Chondrocyte (in vitro differentiated cells): Measurements from ENCODE around the gene CTNS. TPM values are rescaled to one million over a fixed set of nuclear protein-coding genes. Genes with fewer than 3 reads are reported as not detected.
A peak's percentile ranks its signal among the peaks of the same experiment; 100 is the strongest.

Experiments used
- DNase-seq: peaks from one replicate; pipeline ENCODE4 v3.0.0; 2021; ENCODE audit warnings: mixed read lengths, low spot score
- H3K27ac Mint-ChIP-seq: one replicate; pipeline ENCODE4 v1.8.0; 2021; ENCODE audit warnings: mild to moderate bottlenecking, moderate library complexity, mixed read lengths; ENCODE audit not compliant: unreplicated experiment
- H3K27me3 Mint-ChIP-seq: 2 replicates; pipeline ENCODE4 v1.8.0; 2021; ENCODE audit warnings: low read depth, mixed read lengths
- H3K36me3 Mint-ChIP-seq: 2 replicates; pipeline ENCODE4 v1.8.0; 2021; ENCODE audit warnings: low read depth, mixed read lengths
- H3K4me1 Mint-ChIP-seq: 2 replicates; pipeline ENCODE4 v1.8.0; 2021; ENCODE audit warnings: low read depth, mild to moderate bottlenecking, mixed read lengths
- H3K4me3 Mint-ChIP-seq: one replicate; pipeline ENCODE4 v1.8.0; 2021; ENCODE audit warnings: mild to moderate bottlenecking, moderate library complexity, mixed read lengths; ENCODE audit not compliant: unreplicated experiment
- H3K9me3 Mint-ChIP-seq: 2 replicates; pipeline ENCODE4 v1.8.0; 2021; ENCODE audit warnings: low read depth, mixed read lengths
- total RNA-seq: library from RNA; stranded (reverse); gene quantifications from 3 replicates; pipeline ENCODE4 v1.2.1, GENCODE V29; 2021
- TF ChIP-seq, protein P1 (sequence below): fragments of 200-600 bp; sonication (generic); IDR thresholded peaks from 2 replicates; pipeline ENCODE4 v1.5.0; 2021; ENCODE audit warnings: antibody characterized with exemption, mild to moderate bottlenecking, moderate library complexity

CTNS gene
- total RNA-seq, 1 donor from 2014 or later, result 17.8 TPM

DNA sequence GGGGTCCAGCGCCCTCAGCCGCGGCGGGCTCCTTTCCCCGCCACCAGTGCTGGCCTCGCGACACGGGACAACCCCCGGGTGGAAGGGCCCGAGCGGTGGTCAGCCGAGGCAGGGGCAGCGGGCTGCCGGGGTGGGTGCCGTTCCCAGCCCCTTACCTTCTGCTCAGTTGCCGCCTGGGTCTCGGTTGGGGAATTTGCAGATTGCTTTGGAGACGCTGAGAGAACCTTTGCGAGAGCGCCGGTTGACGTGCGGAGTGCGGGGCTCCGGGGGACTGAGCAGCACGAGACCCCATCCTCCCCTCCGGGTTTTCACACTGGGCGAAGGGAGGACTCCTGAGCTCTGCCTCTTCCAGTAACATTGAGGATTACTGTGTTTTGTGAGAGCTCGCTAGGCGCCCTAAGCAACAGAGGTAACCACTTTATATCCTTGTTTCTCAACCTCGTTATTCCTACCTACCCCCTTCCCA, 381 bp downstream of the CTNS start:
- peaks cover 2% of the 10 kb centered on the region for H3K36me3 Mint-ChIP-seq
- no peaks in the 10 kb centered on the region for H3K9me3 Mint-ChIP-seq
- no peaks in the 10 kb centered on the region for H3K27me3 Mint-ChIP-seq
- peaks cover 29% of the 10 kb centered on the region for H3K4me1 Mint-ChIP-seq
- peak overlapping the region; percentile 95 for H3K4me3 Mint-ChIP-seq
- H3K27ac Mint-ChIP-seq, result peak overlapping the region; percentile 100
- DNase-seq, result no peak
- TF ChIP-seq, protein P1, sequence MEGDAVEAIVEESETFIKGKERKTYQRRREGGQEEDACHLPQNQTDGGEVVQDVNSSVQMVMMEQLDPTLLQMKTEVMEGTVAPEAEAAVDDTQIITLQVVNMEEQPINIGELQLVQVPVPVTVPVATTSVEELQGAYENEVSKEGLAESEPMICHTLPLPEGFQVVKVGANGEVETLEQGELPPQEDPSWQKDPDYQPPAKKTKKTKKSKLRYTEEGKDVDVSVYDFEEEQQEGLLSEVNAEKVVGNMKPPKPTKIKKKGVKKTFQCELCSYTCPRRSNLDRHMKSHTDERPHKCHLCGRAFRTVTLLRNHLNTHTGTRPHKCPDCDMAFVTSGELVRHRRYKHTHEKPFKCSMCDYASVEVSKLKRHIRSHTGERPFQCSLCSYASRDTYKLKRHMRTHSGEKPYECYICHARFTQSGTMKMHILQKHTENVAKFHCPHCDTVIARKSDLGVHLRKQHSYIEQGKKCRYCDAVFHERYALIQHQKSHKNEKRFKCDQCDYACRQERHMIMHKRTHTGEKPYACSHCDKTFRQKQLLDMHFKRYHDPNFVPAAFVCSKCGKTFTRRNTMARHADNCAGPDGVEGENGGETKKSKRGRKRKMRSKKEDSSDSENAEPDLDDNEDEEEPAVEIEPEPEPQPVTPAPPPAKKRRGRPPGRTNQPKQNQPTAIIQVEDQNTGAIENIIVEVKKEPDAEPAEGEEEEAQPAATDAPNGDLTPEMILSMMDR, result no peak

DNA sequence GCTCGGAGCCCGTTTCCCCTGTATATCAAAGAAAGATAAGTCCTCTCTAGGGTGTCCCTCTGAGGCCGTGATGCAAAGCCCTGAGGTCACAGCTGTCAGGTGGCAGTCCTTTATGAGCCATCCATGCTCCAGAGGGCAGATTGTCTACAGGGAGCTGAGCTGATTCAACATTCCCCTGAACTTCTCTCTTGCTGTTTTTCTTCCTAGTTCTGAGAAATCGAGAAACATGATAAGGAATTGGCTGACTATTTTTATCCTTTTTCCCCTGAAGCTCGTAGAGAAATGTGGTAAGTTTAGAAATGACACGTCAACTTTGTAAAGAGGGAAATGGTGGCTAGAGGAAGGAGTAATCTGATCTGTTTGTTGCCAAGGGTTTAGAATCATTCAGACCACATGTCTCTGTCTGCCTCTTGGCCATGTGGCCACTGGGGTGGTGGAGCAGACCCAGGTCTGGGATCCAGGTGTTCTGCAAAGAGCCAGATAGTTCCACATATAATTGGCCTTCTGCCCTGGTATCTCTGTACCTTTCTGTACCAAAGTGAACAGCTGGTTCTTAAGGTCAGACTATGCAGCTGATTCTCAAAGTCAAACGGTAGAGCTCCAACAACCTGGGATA, 3.5 kb downstream of the CTNS start:
- H3K9me3 Mint-ChIP-seq, result no peaks in the 10 kb centered on the region
- TF ChIP-seq, protein P1, result no peak
- no peak for DNase-seq
- H3K4me3 Mint-ChIP-seq, result no peak overlapping the region
- peaks cover 2% of the 10 kb centered on the region for H3K36me3 Mint-ChIP-seq
- no peaks in the 10 kb centered on the region for H3K27me3 Mint-ChIP-seq
- H3K4me1 Mint-ChIP-seq, result peaks cover 22% of the 10 kb centered on the region
- H3K27ac Mint-ChIP-seq, result peak overlapping the region; percentile 88

DNA sequence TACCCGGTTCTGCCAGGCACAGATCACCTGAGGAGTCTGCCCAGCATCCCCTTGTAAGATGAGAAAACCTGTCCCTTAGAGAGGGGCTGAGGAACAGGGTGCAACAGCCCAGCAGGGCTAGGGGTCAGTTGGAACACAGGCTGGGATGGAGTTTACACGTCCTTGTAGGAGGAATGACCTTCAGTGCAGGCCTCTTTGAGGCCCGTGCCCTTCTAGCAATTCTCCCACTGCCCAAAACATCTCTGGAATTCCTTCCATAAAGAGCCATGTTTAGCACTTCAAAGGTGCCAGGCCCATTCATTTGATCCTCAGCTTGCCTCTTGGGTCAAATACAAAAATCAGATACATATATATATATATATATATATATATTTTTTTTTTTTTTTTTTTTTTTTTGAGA, 4.5 kb downstream of the CTNS start:
- DNase-seq, result no peak
- Mint-ChIP-seq H3K4me1 (peaks cover 18% of the 10 kb centered on the region), H3K9me3 (no peaks in the 10 kb centered on the region), H3K36me3 (peaks cover 4% of the 10 kb centered on the region), H3K27ac (no peak overlapping the region), H3K27me3 (no peaks in the 10 kb centered on the region), H3K4me3 (no peak overlapping the region)
- TF ChIP-seq, protein P1, result no peak

DNA sequence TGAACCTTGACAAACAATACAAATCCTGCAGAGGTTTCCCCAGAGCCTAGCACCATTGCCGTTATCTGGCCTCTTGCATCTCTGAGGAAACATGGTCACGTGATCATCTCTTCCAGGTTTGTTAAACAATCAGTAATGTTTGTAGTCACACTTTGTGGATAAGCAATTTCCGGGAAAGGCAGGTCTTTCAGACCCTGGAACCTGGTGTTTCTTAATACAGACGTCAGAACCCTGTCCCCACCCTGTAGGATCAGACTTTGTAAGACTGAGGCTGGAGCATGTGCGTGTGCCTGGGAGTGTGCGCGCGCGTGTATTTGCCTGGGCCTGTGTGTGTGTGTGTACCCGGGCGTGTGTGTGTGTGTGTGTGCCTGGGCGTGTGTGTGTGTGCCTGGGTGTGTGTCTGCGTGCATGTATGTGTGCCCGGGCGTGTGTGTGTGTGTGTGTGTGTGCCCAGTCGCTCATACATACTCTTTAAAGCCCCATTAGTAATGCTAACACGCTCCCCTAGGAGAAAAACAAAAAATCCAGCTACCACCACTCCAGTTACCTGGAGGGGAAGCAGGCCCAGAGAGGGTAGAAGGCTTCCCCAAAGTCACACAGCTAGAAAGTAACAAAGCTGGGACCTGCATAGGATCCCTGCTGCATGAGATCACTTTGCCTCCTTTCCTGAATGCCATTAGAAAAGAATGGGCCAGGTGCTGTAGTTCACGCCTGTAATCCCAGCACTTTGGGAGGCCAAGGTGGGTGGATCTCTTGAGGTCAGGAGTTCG, 5.3 kb downstream of the CTNS start:
- Mint-ChIP-seq H3K4me1 (peaks cover 18% of the 10 kb centered on the region), H3K36me3 (peaks cover 4% of the 10 kb centered on the region), H3K27me3 (no peaks in the 10 kb centered on the region), H3K4me3 (no peak overlapping the region), H3K27ac (no peak overlapping the region), H3K9me3 (no peaks in the 10 kb centered on the region)
- TF ChIP-seq, protein P1, result no peak
- no peak for DNase-seq

DNA sequence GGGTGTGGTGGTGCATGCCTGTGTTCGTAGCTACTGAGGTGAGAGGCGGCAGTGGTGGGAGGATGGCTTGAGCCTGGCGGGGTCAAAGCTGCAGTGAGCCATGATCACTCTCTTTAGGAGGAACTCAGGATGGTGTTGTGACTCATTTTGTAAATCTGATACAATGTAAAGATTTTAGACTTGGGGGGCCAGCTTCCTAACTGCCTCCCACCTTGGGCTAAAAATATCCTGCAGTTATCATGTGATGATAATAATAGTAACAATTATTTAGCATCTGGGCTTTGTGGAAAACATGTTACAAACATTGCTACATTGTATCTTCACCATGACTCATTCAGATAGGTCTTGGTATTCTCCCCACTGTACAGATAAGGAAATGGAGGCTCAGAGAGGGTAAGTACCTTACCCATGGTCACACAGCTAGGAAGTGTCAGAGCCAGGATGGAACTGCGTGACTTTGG, 7.4 kb downstream of the CTNS start:
- H3K36me3 Mint-ChIP-seq, result peaks cover 4% of the 10 kb centered on the region
- no peaks in the 10 kb centered on the region for H3K27me3 Mint-ChIP-seq
- peaks cover 9% of the 10 kb centered on the region for H3K4me1 Mint-ChIP-seq
- no peak for DNase-seq
- H3K4me3 Mint-ChIP-seq, result no peak overlapping the region
- TF ChIP-seq, protein P1, result no peak
- no peak overlapping the region for H3K27ac Mint-ChIP-seq
- no peaks in the 10 kb centered on the region for H3K9me3 Mint-ChIP-seq
